Activated T-cell treated with anti-CD3 and anti-CD28 coated beads for 1 hour (primary cell): Measurements from ENCODE around the gene TLR10.
"Not testable (repeated sequence)": the region's sequence is repeated elsewhere in the genome, so short reads cannot be mapped to it uniquely, and the experiment has no call there.

Experiments used
- DNase-seq: peaks from one replicate; pipeline ENCODE4 v3.0.0-alpha.2; 2020; ENCODE audit warnings: low read depth

The TLR10 gene

DNA sequence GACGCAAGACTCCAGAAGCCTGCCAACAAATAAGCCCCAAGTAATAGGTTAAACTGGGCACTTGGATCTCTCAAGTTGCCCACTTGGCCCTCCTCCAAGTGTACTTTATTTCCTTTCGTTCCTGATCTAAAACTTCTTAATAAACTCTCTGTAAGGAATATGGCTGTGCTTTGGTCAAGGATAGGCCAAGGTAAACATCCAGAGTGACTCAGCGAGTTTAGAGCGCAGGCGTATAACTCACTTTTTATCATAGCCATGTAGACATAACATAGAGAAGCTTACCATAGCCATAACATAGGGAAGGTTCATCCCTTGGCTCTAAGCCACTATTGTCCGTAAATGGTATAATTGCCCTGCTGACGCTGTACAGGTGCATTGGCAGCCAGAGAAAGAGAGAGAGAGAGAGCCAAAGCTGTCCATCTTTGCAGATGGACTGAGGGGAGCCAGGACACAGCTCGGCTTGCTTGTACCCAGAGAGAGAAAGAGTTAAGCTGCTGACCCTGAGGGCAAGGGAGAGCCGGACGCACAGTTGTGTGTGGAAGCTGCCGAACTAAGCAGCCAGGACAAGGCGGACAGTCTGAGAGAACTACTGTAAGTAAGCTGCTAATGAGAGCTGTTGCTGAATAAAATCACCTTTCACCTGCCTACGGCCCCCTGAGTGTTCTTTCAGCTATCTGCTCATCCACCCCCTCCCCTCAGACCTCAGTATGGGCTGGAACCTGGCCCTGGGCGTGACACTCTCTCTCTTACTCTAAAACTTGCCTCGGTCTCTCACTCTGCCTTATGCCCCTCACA lies 20.0 kb upstream of the TLR10 start:
- DNase-seq: no peak

DNA sequence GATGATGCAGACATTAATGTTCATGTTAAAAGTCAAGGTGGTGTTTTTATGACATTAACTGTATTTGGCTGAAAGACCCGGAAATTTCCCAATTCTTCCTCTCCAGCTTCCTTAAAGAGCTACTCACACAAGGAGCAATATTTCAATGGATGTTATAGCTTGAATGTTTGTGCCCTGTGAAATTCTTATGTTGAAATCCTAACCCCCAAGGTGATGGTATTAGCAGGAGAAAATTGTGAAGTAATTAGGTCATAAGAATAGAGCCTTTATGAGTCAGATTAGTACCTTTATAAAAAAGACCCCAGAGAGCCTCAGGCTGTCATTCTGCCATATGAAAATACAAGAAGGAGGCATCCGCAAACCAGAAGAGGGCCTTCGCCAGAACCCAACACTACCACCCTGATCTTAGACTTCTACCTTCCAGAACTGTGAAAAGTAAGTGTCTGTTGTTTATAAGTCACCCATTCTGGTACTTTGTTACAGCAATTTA lies 18.2 kb upstream of the TLR10 start:
- DNase-seq: no peak

DNA sequence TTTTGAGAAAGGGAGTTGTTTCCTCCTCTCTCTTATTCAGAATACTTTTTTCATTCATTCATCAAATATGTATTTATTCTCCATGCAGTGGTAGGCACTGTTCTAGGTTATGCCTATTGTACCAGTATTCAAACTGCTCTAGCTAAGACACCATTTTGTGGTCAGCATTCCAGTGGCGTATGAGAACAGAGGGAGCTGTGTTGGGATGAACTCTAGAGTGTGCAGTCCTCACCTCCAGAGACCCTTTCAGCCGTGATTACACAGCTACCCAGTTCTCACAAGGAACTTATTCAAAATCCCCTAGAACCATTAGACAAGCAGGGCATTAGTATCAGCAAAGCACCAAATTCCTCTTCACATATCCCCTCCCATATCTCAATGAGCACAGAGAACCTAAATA lies 17.6 kb upstream of the TLR10 start:
- DNase-seq: no peak

DNA sequence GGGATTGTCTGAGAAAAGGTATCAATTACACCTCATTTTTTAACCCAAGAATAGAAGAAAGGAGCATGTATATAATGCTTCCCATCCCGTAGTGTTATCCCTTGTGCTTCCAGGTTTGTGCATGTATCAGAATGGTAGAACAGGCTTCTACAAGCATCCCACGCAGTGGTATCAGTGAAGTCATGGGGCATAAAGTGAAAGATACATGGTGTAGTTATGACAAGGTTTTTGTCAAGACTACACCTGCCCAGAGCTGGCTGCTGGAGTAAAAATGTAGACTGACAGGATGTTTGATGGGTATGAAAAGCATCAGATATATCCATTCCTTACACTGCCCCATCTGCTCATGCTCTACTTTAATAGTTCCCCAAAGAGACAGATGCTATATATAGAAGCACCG lies 12.3 kb upstream of the TLR10 start:
- DNase-seq: no peak

DNA sequence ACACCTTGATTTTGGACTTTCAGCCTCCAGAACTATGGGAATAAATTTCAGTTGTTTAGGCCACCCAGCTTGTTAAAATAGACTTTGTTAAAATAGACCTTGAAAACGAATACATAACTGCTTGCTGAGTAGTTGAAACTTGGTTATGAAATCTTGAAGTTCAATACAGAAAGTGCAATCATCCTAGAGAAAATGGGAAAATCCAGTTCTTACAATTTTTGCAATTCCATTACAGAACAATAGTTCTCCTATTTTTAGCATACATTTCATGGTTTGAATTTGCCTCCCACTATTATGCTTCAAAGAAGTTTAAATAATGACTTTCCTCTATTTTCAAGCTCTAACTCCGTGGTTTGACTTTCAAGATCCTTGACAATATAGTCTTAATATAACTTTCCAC lies 11.3 kb upstream of the TLR10 start:
- DNase-seq: no peak

DNA sequence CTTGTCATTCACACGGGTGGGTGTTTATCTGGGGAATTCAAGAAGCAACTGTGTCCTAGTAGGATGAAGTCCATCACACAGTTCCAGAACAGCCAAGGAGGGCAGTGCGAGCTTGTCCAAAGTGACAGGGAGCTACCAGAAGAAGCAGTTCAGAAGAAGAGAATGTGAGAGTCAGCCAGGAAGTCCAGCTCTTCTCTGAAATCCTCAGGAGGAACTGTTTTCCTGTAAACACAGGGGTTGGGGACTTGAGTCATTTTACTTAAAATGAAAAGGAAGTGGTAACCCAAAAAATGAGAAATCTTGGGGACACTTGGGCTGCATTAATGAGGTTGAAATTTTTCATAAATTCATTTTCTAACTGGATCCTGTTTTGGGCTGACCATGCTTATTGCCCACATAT lies 8.2 kb upstream of the TLR10 start:
- no peak for DNase-seq

DNA sequence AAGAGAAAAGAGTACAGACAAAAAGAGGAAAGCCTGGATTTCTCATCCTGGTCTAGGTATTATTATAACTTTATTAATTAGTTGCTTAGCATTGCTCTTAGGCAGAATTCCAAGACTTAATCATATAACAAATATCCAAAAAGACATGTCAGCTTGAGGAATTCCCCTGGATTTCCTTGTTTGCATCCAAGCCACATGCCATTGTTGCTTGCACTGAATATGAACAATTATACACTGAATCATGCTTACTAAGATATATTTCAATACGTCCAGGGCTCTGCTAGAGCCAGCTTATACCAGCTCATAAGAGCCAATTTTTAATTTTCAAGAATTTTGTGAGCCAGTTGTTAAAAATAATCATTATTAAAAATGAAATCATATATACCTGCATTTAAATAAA lies 5.5 kb upstream of the TLR10 start:
- no peak for DNase-seq

DNA sequence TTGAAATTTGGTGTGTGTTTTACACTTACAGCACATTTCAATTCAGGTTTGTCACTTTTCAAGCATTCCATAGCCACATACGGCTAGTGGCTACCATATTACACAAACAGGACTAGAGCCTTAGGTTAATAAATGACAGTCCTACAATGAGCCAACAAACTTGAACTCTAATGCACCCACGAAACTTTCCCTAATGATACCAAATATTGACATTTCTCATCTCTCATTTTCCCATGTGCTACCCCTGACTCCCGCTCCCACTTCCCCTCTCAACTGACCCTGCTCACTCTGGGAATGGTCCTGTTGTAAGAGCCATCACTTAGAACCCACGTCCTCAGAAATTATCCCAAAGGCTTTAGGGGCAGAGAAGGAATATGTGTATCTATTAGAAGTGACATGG lies 4.9 kb upstream of the TLR10 start:
- no peak for DNase-seq

DNA sequence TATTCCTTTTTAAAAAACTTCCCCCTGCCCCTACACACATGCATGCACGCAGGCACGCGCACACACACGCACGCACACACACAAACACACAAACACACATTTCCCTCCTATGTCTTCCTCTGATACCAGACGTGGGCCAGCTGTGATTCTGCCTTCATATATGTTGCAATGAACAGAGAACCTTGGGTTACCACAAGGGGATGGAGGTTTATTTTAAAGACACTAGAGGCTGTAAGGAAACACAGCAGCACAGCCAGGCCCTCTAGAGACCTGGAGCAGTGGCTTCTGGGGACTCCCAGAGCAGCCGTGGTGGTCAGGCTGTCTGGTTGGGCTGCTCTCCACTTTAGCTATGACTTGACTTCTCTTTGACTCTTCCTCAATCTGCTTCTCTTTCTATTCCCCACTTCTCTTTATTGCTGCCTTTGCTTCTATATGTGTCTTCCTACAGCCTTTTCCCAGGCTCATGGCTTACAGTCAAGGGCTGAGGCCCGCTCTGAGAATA lies 3.2 kb upstream of the TLR10 start:
- DNase-seq: no peak

DNA sequence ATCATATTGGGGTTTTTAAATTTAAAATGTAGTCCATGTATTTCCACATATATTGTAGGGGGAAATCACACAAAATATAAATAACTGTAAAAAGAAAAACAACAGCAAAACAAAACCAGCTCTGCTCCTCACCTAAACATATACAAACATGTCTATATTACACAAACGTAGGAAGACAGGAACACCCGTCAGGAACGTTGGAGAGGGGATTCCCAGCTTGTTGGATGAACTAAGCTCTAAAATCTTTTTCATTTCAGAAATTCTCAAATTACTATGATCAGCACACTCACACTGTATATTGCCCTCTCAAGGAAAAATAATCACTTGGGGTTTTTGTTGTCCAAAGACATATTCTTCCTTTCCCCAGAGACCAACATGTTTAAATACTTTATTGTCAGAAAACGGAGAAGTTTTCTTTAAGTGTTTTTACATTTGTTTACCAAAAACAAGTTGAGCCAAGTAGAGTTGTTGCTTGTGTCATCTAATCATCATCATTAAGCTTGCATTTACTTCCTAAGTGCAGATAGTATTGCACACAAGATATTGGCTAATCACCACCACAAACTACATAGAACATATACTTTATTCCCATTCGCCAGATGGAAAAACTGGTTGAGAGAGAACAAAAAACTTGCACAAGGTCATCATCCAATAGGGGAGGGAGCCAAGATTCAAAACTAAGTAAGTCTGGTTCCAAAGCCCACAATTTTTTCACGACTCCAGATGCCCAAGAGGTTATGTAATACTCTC lies 2.4 kb upstream of the TLR10 start:
- no peak for DNase-seq

DNA sequence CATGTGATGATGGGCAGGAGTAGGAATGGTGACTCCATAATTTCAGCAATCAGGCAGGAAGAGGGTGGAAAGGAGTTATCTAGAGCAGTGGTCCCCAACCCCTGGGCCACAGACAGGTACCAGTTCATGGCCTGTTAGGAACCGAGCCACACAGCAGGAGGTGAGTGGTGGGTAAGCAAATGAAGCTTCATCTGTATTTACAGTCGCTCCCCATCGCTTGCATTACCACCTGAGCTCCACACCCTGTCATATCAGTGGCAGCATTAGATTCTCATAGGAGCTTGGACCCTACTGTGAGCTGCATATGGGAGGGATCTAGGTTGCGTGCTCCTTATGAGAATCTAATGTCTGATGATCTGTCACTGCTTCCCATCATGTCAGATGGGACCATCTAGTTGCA lies 1.4 kb upstream of the TLR10 start:
- no peak for DNase-seq

DNA sequence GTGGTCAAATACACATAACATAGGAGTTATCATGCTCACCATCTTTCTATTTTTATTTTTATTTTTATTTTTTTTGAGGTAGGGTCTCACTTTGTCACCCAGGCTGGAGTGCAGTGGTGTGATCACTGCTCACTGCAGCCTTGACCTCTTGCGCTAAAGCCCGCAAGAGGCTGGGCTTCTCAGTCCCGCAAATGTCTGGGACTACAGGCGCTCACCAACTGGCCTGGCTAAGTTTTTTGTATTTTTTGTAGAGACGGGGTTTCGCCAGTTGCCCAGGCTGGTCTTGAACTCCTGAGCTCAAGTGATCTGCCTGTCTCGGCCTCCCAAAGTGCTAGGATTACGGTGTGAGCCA lies 295 bp upstream of the TLR10 start:
- DNase-seq: no peak

DNA sequence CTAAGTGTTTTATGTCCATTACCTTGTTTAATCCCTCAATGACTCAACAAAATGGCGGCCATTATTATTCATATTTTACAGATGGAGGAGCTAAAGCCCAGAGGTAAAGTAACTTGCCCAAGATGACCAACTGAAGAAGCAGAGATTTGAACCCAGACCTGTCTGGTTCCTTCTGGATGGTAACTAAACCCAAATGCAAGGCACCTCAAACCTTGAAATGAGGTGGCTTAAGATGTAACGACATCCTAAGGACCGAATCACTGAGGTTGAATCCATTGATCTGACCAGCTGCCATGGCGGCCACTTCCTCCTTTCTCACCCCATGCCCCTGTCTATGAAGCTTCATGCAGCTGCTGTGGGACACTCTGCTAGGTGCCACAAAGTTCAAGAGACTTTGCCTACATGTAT lies 932 bp downstream of the TLR10 start:
- no peak for DNase-seq

DNA sequence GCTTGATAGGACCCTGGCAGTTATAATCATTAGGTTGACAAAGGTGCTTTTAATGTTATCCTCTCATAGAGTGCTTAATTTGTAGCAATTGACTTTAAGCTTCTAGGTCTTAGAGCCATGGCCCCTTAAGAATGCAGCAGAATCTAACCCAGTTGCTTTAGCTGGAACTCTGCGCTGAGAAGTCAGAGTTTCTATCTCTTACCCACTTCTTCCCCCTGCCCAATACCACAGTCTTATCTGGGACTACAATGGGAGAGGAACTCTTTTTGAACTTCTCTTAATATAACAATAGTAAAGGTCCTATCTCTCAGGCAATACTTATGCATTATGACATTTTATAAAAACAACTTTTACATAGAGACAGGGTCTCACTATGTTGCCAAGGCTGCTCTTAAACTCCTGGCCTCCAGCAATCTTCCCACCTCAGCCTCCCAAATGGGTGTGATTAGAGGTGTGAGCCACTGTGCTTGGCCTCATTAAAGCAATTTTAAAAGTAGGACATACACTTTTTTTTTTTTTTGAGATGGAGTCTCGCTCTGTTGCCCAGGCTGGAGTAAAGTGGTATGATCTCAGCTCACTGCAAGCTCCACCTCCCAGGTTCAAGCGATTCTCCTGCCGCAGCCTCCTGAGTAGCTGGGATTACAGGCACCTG lies 1.8 kb downstream of the TLR10 start:
- no peak for DNase-seq

DNA sequence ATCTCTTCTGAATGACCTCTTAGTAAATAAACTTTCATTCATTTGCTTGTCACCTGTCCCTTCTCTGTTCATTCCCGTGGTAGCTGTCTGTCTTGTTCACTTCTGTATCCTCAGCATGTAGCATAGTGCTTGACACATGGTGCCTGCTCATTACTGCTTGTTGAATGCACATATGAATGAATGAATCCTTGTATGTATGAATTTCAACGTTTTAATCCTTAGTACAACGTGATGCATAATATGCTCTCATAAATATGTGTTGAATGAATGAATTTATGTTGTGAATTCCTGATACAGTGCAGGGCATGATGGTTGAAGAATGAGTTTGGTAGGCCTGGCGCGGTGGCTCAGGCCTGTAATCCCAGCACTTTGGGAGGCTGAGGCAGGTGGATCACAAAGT lies 3.0 kb downstream of the TLR10 start:
- no peak for DNase-seq

DNA sequence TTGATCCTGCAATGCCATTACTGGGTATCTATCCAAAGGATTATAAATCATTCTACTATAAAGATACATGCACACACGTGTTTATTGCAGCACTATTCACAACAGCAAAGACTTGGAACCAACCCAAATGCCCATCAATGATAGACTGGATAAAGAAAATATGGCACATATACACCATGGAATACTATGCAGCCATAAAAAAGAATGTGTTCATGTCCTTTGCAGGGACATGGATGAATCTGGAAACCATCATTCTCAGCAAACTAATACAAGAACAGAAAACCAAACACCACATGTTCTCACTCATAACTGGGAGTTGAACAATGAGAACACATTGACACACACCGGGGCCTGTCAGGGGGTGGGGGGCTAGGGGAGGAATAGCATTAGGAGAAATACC lies 4.9 kb downstream of the TLR10 start:
- not testable (repeated sequence) for DNase-seq

DNA sequence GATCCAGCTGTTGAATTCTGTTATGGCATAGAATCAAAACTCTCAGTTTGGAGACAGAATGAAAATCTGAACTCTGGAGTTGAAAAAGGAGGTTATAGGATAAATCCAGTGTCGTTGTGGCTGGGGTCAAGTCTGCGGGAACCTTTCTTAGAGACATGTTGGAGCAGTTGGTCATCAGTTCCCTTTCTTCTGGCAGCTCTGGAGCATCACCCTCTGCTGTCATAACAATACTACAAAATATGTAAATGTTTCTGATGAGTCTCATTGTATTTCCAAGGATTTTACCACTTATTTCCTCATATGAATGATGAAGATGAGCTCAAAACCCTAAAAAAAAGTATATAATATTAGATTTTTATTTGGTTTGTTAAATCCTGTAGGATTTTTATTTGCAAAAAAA lies 7.5 kb downstream of the TLR10 start:
- no peak for DNase-seq

DNA sequence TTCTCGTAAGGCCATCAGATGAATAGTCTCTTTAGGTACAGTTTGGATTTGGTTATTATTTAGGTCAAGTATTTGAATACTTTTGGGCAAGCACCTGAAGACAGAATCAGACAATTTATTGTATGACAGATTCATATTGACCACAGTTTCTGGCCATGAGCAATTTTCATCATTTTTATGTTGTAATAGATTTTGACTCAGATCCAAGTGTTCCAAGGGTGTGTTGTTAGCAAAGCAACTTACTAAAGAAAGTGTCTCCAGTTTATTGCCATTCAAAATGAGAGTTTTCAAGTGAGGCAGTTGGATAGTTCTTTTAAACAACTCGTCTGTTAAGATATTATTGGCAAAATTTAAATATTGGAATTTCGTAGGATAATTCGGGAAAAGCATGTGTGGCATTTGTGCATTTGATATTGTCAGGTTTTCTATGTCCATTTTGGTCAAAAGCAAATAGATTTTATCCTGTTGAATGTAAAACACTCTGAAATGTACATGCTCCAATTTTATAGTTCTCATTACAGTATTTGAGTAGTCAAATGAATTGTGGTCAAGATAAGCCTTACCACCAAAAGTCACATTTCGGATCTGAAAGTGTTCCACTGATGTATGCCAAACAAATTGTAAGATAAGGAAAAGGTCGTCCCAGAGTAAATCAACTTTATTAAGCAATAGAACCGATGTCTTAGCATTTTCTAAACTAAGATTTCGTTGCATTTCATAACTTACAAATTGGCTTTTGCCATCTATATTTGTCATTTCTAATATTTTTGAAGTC lies 8.4 kb downstream of the TLR10 start:
- DNase-seq: no peak

DNA sequence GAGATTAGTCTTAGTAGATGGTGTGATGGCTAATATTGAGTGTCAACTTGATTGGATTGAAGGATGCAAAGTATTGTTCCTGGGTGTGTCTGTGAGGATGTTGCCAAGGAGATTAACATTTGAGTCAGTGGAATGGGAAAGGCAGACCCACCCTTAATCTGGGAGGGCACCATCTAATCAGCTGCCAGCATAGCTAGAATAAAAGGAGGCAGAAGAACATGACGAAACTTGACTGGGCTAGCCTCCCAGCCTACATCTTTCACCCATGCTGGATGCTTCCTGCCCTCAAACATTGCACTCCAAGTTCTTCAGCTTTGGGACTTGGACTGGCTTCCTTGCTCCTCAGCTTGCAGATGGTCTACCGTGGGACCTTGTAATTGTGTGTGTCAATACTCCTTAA lies 12.5 kb downstream of the TLR10 start:
- not testable (repeated sequence) for DNase-seq

DNA sequence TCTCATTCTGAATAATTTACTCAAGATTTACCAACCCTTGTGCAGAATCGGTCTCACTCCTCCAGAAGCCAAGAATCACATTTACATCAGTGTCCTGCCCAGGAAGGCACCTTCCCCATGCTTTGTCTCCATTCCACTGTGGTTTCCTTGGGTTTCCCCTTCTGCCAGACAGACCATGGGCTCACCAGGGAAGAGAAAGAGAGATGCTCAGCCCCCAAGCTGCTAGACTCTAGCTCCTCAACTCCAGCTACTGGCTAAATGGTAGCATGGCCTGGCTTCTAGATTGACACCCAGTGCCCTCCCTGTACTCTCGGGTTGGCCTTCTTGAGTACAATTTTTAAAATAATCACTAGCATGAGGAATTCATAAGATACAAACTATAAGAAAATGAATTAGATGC lies 12.9 kb downstream of the TLR10 start:
- DNase-seq: no peak

DNA sequence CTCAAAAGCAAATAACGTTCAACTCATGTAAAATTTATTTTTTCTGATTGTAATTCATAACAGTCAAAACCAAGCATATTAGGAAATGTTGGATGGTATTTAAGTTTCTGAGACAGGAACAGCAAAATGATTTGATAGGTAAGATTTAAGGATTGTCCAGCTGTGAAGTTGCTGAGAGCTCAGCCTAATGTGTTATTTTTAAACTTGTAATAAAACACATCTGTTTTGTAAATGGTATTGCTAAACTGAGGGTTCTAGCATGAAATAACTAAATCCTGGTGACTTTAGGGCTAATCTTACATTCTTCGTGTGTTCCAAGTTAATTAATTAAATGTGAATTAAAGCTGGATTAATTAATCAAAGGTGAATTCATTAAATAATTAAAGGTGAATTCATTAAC lies 13.3 kb downstream of the TLR10 start:
- no peak for DNase-seq

DNA sequence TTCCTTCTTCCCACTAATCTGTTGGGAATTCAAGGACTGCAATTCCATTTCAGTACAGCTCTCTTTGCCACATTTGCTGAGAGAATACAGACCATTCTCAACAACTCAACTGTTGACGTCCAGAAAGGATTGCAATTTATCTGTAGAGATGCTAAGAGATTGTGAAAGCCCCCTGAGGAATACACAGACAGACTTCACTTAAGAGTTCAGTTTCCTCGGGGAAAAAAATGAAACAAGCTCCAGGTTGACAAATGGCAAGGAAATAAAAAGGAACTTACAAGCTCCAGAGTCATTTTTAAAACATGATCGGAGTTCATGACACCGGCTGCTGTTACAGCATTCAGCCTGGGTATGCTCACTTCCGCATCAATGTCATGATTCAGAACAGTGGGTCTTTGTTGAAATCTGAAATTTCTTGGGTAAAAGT lies 13.8 kb downstream of the TLR10 start:
- DNase-seq: no peak
